Measurements from ENCODE around the gene DTX3L.

- TF ChIP-seq, protein P1, sequence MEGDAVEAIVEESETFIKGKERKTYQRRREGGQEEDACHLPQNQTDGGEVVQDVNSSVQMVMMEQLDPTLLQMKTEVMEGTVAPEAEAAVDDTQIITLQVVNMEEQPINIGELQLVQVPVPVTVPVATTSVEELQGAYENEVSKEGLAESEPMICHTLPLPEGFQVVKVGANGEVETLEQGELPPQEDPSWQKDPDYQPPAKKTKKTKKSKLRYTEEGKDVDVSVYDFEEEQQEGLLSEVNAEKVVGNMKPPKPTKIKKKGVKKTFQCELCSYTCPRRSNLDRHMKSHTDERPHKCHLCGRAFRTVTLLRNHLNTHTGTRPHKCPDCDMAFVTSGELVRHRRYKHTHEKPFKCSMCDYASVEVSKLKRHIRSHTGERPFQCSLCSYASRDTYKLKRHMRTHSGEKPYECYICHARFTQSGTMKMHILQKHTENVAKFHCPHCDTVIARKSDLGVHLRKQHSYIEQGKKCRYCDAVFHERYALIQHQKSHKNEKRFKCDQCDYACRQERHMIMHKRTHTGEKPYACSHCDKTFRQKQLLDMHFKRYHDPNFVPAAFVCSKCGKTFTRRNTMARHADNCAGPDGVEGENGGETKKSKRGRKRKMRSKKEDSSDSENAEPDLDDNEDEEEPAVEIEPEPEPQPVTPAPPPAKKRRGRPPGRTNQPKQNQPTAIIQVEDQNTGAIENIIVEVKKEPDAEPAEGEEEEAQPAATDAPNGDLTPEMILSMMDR (conservative IDR thresholded peaks at IDR 0.05; ENCODE audit: low read depth, low read length) = no peak
- no peak for TF ChIP-seq EZH2phosphoT487 (IDR thresholded peaks at IDR 0.05; ENCODE audit: borderline replicate concordance, low read length)
These were observed 22.8 kb downstream of the DTX3L start for GRCh38 chr3:122586773-122587485.

All from PC-3 (cell line).